Calu3 (cell line): Measurements from ENCODE around the gene TSPOAP1. TPM values are rescaled to one million over a fixed set of nuclear protein-coding genes. Genes with fewer than 3 reads are reported as not detected.

ENCODE experiments used
- BruUV-seq: library from RNA; stranded (reverse); fragments of 400-500 nt; replicated peaks from 2 replicates; lab custom pipeline; 2021; lab: Mats Ljungman, UMichigan
- CTCF ChIA-PET: fragments of 300-600 bp; sonication (Branson Sonifier 250); formaldehyde crosslinking; loops from one replicate; lab custom pipeline; 2022; ENCODE audit warnings: antibody characterized with exemption; lab: Charles Lee
- DNase-seq: peaks from one replicate; pipeline ENCODE4 v3.0.0; 2022
- H3K27ac Mint-ChIP-seq: one replicate; pipeline ENCODE4 v1.8.0; 2022; ENCODE audit warnings: mixed read lengths; ENCODE audit not compliant: unreplicated experiment
- H3K27me3 Mint-ChIP-seq: one replicate; pipeline ENCODE4 v1.8.0; 2022; ENCODE audit warnings: mixed read lengths; ENCODE audit not compliant: unreplicated experiment
- H3K36me3 Mint-ChIP-seq: one replicate; pipeline ENCODE4 v1.8.0; 2022; ENCODE audit warnings: mild to moderate bottlenecking, moderate library complexity, mixed read lengths; ENCODE audit not compliant: insufficient read depth, unreplicated experiment
- H3K4me1 Mint-ChIP-seq: one replicate; pipeline ENCODE4 v1.8.0; 2022; ENCODE audit warnings: mild to moderate bottlenecking, low read depth, mixed read lengths; ENCODE audit not compliant: unreplicated experiment
- H3K4me3 Mint-ChIP-seq: one replicate; pipeline ENCODE4 v1.8.0; 2022; ENCODE audit warnings: mild to moderate bottlenecking, low read depth, moderate library complexity, mixed read lengths; ENCODE audit not compliant: unreplicated experiment
- H3K9me3 Mint-ChIP-seq: one replicate; pipeline ENCODE4 v1.8.0; 2022; ENCODE audit warnings: low read depth, mixed read lengths; ENCODE audit not compliant: unreplicated experiment
- CTCF ChIP-seq: fragments of 200-600 bp; IDR thresholded peaks from one replicate; pipeline ENCODE4 v1.8.0; 2022; ENCODE audit warnings: antibody characterized with exemption; ENCODE audit not compliant: unreplicated experiment
- intact Hi-C: fragments of 100-400 bp; cut with micrococcal nuclease; formaldehyde crosslinking; loops from one replicate; pipeline ENCODE4 v1.10.0; 2022; ENCODE audit not compliant: unreplicated experiment
- total RNA-seq: library from RNA; stranded (reverse); gene quantifications from 2 replicates; pipeline ENCODE4 v1.2.3, GENCODE V29; 2022

TSPOAP1 gene
- total RNA-seq, 1 experiment from 2014 or later = not detected

GRCh38 chr17:58320163-58320558 lies 8.4 kb downstream of the TSPOAP1 start:
- TF ChIP-seq CTCF = no peak
- intact Hi-C loops = no loop called here
- DNase-seq = no peak
- H3K27me3 Mint-ChIP-seq = peaks cover 80% of the 10 kb centered on the region
- H3K9me3 Mint-ChIP-seq = no peaks in the 10 kb centered on the region
- H3K27ac Mint-ChIP-seq = no peak overlapping the region
- no peaks in the 10 kb centered on the region for H3K4me1 Mint-ChIP-seq
- H3K36me3 Mint-ChIP-seq = no peaks in the 10 kb centered on the region
- CTCF ChIA-PET = no interaction called here
- no TSS peak for BruUV-seq
- no peak overlapping the region for H3K4me3 Mint-ChIP-seq

GRCh38 chr17:58319173-58320162 lies 9.1 kb downstream of the TSPOAP1 start:
- intact Hi-C loops = no loop called here
- peaks cover 80% of the 10 kb centered on the region for H3K27me3 Mint-ChIP-seq
- CTCF ChIA-PET = interaction anchor here (1.4 kb wide), 1 partner anchor 98 kb away, joined by 5 read pairs; the partner anchor contains the start of gene RNF43
- no peaks in the 10 kb centered on the region for H3K9me3 Mint-ChIP-seq
- no peak overlapping the region for H3K27ac Mint-ChIP-seq
- BruUV-seq = no TSS peak
- TF ChIP-seq CTCF = no peak
- no peak overlapping the region for H3K4me3 Mint-ChIP-seq
- no peak for DNase-seq
- no peaks in the 10 kb centered on the region for H3K36me3 Mint-ChIP-seq
- no peaks in the 10 kb centered on the region for H3K4me1 Mint-ChIP-seq

GRCh38 chr17:58318627-58319172 lies 9.9 kb downstream of the TSPOAP1 start:
- intact Hi-C loops = no loop called here
- H3K4me3 Mint-ChIP-seq = no peak overlapping the region

More at GRCh38 chr17:58318627-58319172, 9.9 kb downstream of the TSPOAP1 start:
- CTCF ChIA-PET = interaction anchor here (1.4 kb wide), 1 partner anchor 99 kb away, joined by 5 read pairs; the partner anchor contains the start of gene RNF43
- Mint-ChIP-seq H3K27me3 (peaks cover 80% of the 10 kb centered on the region), H3K36me3 (no peaks in the 10 kb centered on the region), H3K9me3 (no peaks in the 10 kb centered on the region), H3K4me1 (no peaks in the 10 kb centered on the region), H3K27ac (no peak overlapping the region)
- TF ChIP-seq CTCF = no peak
- no TSS peak for BruUV-seq
- DNase-seq = no peak
